GM18951 (cell line): ENCODE results near the gene KRTAP4-9.
"Not testable (repeated sequence)": the region's sequence is repeated elsewhere in the genome, so short reads cannot be mapped to it uniquely, and the experiment has no call there.

ENCODE experiments used
- POLR2A ChIP-seq: IDR thresholded peaks from 4 replicates; pipeline ENCODE4 v1.6.1; 2011; ENCODE audit warnings: mild to moderate bottlenecking; ENCODE audit not compliant: insufficient read length, insufficient read depth; ENCODE audit errors: extremely low read depth
- in situ Hi-C: fragments of 300-500 bp; cut with MboI; formaldehyde crosslinking; loops from one replicate; pipeline ENCODE4 v1.12.0; 2022; ENCODE audit warnings: low sequenced_read_pairs, mixed read lengths, inconsistent platforms; ENCODE audit not compliant: unreplicated experiment

Gene KRTAP4-9

GRCh38 chr17:41126412-41126811 lies 21.2 kb downstream of the KRTAP4-9 start:
- TF ChIP-seq POLR2A = no peak
- in situ Hi-C loops = no loop called here

- in situ Hi-C loops = no loop called here
- TF ChIP-seq POLR2A = no peak
Observed at GRCh38 chr17:41127371-41127770, 22.2 kb downstream of the KRTAP4-9 start.

GRCh38 chr17:41131979-41132378 lies 26.8 kb downstream of the KRTAP4-9 start:
- in situ Hi-C loops = no loop called here
- TF ChIP-seq POLR2A = no peak

GRCh38 chr17:41133880-41134735 lies 28.9 kb downstream of the KRTAP4-9 start:
- in situ Hi-C loops = no loop called here
- TF ChIP-seq POLR2A = no peak

- in situ Hi-C loops = not testable (repeated sequence)
Observed at GRCh38 chr17:41139865-41140264, 34.7 kb downstream of the KRTAP4-9 start.

- in situ Hi-C loops = no loop called here
Observed at GRCh38 chr17:41140360-41141131, 35.4 kb downstream of the KRTAP4-9 start, which contains the start of gene KRTAP4-6. TSS of gene KRTAP4-6 (minus strand) at chr17:41140544. CDS start at chr17:41140487, 57 bp downstream.

GRCh38 chr17:41141361-41141760 lies 36.2 kb downstream of the KRTAP4-9 start:
- no peak for TF ChIP-seq POLR2A
- in situ Hi-C loops = no loop called here

More at GRCh38 chr17:41140360-41141131, 35.4 kb downstream of the KRTAP4-9 start, which contains the start of gene KRTAP4-6:
- TF ChIP-seq POLR2A = no peak

- in situ Hi-C loops = no loop called here
- TF ChIP-seq POLR2A = no peak
Observed at GRCh38 chr17:41144846-41145245, 39.7 kb downstream of the KRTAP4-9 start.

- TF ChIP-seq POLR2A = no peak
- in situ Hi-C loops = no loop called here
Observed at GRCh38 chr17:41145261-41145660, 40.1 kb downstream of the KRTAP4-9 start.

- no peak for TF ChIP-seq POLR2A
- in situ Hi-C loops = no loop called here
Observed at GRCh38 chr17:41147531-41148204, 42.5 kb downstream of the KRTAP4-9 start.

GRCh38 chr17:41148971-41149651 lies 43.9 kb downstream of the KRTAP4-9 start:
- in situ Hi-C loops = not testable (repeated sequence)

GRCh38 chr17:41149652-41149985 lies 44.4 kb downstream of the KRTAP4-9 start, which contains the start of gene KRTAP4-5:
TSS of gene KRTAP4-5 (minus strand) at chr17:41149825. CDS start at chr17:41149767, 58 bp downstream.
- no peak for TF ChIP-seq POLR2A
- in situ Hi-C loops = no loop called here

GRCh38 chr17:41150026-41150425 lies 44.8 kb downstream of the KRTAP4-9 start:
- no peak for TF ChIP-seq POLR2A
- in situ Hi-C loops = no loop called here
